G401 (cell line): ENCODE measurements around the gene RAP1GAP2. TPM values are rescaled to one million over a fixed set of nuclear protein-coding genes. Genes with fewer than 3 reads are reported as not detected.
"Not testable (repeated sequence)": the region's sequence is repeated elsewhere in the genome, so short reads cannot be mapped to it uniquely, and the experiment has no call there.

Experiments used
- DNase-seq: peaks from one replicate; pipeline ENCODE4 v3.0.0-alpha.2; 2015; ENCODE audit warnings: low spot score
- in situ Hi-C: cut with HindIII; loops from 2 replicates; pipeline ENCODE4 v1.10.0; 2016; ENCODE audit warnings: low sequenced_read_pairs, mixed read lengths
- total RNA-seq: library from RNA; depleted of rRNA; stranded (reverse); fragments of >200 nt; shearing (Covaris generic); gene quantifications from 2 replicates; pipeline ENCODE4 v1.2.3, GENCODE V29; 2014; rRNA removed

RAP1GAP2 gene
- 1.9 and 6.0 TPM in 2 replicates for total RNA-seq

DNA sequence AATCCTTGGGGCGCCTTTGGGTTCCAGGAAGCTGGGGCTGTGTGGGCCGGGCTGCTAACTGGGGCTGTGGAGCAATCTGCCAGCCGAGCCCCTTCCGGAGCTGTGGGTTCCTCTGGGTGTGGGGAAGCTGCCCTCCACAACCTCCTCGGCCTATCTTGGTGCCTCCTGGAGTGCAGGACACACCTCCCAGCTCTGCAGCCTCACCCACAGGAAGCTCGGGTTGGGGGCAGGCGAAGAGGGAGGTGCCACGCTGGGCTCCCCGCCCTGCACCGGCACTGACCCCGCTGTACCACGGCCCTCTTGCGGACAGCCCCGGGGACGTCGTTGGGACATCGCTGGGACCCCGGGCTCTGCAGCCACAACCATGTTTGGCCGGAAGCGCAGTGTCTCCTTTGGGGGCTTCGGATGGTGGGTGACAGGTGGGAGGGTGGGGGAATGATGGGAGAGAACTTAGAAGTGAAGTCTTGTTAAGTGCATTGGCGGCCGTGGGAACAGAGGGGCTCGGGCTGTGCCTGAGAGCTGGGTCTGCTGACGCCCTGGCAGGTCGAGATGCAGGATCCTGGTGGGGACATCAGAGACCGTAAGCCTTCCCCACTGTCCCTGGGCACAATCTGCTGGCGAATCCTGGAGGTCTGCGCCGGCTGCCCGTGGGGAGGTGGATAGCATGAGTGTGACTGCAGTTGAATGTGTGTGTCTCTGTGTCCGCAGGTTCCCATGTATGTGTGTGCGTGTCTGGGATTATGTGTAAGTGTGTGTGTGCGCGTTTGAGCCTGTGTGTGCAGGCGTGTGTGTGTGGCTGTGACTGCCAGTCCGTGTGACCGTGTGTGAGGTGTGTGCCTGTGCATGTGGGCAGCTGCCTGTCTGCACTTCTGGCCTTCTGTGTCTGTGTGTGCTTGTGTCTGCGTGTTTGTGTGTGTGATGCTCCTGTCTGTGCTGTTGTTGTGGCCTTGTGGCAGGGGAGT is at the start of gene RAP1GAP2:
Gene RAP1GAP2 (plus strand): TSS at position 275 of the 962 bp plus-strand sequence. CDS start 90 bp downstream, at position 365.
- no peak for DNase-seq
- in situ Hi-C loops = no loop called here

DNA sequence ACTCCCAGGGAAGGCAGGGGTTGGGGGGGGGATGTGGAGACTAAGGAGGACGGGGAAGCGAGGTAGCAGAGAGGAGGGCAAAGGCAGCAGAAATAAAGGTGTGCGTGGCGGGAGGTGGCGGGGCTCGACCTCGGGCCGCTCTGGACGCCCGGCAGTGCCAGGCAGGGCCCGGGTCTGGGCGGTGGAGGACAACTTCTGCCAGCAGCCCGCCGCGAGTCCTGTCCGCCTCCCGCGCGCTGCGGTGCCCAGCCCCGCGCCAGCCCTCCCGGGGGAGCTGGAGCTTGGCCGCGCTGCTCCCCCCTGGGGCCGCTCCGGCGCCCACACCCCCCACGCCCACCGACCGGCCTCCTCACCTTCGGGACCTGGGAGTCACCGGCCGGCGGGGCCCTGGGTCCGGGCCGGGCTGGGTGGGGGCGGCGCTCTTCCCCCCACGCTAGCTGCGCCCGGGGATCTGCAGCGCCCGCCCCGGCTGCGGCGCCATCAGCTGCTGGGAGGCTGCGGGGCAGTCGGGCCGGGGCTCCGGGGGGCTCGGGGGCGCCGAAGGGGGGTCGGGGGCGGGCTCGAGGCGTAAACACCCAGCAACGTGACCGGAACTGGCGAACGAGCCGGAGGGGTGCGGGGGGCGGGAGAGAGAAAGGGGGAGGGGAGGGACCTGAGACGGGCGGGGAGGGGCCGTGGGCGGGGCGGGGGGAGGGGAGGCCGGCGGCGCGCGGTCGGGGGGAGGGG is 47.0 kb upstream of the RAP1GAP2 start, which contains the start of gene CCDC92B:
Gene CCDC92B (minus strand): TSS at position 595 of the 726 bp plus-strand sequence. CDS start 14,507 bp downstream, outside the sequence.
- in situ Hi-C loops = no loop called here
- peak; percentile 63 for DNase-seq

- in situ Hi-C loops = no loop called here
- peak; percentile 74 for DNase-seq
Measured at GRCh38 chr17:2749784-2750181, 46.5 kb upstream of the RAP1GAP2 start.

GRCh38 chr17:2750721-2751120 is 45.5 kb upstream of the RAP1GAP2 start:
- no peak for DNase-seq
- in situ Hi-C loops = no loop called here

GRCh38 chr17:2751491-2751890 is 44.7 kb upstream of the RAP1GAP2 start:
- DNase-seq = no peak
- in situ Hi-C loops = no loop called here

GRCh38 chr17:2755891-2756724 is 40.1 kb upstream of the RAP1GAP2 start:
- no peak for DNase-seq
- in situ Hi-C loops = no loop called here

- in situ Hi-C loops = no loop called here
- no peak for DNase-seq
Measured at GRCh38 chr17:2758870-2759269, 37.4 kb upstream of the RAP1GAP2 start.

GRCh38 chr17:2770129-2770528 is 26.1 kb upstream of the RAP1GAP2 start:
- no peak for DNase-seq
- in situ Hi-C loops = no loop called here

- in situ Hi-C loops = no loop called here
- no peak for DNase-seq
Measured at GRCh38 chr17:2775206-2775605, 21.0 kb upstream of the RAP1GAP2 start.

DNA sequence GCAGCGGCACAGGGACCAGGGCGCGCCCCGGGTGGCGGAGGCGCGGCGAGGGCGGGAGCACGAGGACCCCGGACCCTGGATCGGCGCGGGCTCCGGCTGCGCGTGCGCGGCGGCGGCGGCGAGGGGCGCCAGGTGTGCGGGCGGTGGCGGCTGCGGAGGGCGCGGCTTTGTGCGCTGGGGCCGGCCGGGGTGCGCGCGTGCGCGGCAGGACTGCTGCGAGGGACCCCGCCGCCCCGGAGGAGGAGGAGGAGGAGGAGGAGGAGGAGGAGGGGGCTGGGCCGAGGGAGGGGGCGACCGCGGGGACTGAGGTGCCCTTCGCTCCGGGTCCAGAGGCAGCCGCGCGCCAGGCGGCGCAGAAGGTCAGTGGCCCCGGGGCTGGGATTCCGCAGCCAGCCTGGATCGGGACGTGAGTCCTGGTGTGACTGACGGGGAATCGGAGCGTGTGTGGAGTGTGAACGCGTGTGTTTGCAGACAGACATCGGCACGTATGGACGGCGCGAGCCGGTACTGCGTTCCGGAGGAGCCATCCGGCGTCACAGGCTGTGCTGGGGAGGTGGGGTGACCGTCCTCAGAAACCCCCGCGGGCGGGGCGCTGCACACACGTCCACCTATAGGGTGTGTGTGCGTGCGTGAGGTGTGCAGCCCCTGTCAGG is 19.5 kb upstream of the RAP1GAP2 start:
- peak; percentile 50 for DNase-seq
- in situ Hi-C loops = no loop called here

- DNase-seq = peak; percentile 82
- in situ Hi-C loops = no loop called here
Measured at GRCh38 chr17:2777242-2777867, 18.9 kb upstream of the RAP1GAP2 start.

GRCh38 chr17:2778489-2778888 is 17.7 kb upstream of the RAP1GAP2 start:
- in situ Hi-C loops = no loop called here
- peak; percentile 91 for DNase-seq

GRCh38 chr17:2779545-2779944 is 16.7 kb upstream of the RAP1GAP2 start:
- in situ Hi-C loops = no loop called here
- DNase-seq = peak; percentile 77

DNA sequence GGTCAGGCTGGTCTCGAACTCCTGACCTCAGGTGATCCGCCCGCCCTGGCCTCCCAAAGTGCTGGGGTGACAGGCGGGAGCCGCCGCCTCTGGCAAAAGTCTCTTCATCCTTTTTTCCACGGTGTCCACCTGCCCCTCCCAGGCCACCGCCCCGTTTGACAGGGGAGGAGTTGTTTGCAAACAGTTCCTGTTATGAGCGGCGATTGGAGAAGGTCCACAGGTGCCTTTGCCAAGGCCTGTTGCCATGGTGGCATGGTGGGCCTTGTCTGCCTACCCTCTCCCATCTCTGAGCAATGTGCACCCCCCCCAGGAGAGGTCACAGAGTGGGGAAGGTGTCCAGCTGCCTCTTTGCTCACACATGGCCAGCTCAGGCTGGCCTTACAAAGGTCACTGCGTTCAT is 16.0 kb upstream of the RAP1GAP2 start:
- DNase-seq = peak; percentile 61
- in situ Hi-C loops = no loop called here

DNA sequence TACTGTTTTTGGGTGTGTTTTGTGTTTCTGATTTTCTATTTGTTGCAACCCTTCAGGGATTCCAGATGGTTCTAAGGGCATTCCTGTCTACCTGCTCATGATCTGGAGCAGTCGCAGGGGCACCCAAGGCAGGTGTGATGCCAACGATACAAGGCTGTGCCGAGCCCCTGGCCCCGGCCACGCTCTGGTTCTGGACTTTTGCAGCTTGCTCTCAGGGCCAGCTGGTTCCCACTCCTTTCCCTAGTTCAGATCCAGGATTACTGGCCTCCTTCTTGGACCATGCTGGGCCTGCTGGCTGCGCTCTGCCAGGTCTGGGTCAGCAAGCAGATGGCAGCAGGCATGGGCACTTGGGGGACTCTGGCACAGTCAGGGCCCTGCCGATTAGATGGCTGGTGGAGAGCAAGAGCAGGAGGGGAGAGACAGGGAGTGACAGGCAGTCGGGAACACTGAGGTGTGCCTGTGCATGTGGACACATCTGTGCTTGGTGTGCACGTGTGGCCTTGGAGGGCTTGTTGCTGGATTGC is 15.2 kb upstream of the RAP1GAP2 start:
- in situ Hi-C loops = no loop called here

GRCh38 chr17:2781598-2781997 is 14.6 kb upstream of the RAP1GAP2 start:
- DNase-seq, in situ Hi-C loops: not testable (repeated sequence)

More for the DNA sequence above, 15.2 kb upstream of the RAP1GAP2 start:
- peak; percentile 97 for DNase-seq

- in situ Hi-C loops = no loop called here
- DNase-seq = no peak
Measured at GRCh38 chr17:2782055-2782454, 14.2 kb upstream of the RAP1GAP2 start.
